CD14-positive monocyte (primary cell): ENCODE data around the gene KCNJ1. TPM values are rescaled to one million over a fixed set of nuclear protein-coding genes. Genes with fewer than 3 reads are reported as not detected.

ENCODE experiments used
- DNase-seq, 3 donors: peaks; one replicate each; pipeline ENCODE4 v3.0.0-alpha.2; 2011 to 2022
- H2AFZ ChIP-seq: 2 replicates; pipeline ENCODE4 v1.6.0; 2012; ENCODE audit warnings: mild to moderate bottlenecking, low read depth, low read length, inconsistent platforms; ENCODE audit not compliant: insufficient read depth, poor library complexity, severe bottlenecking
- H3K27ac ChIP-seq, 2 donors: 1 replicate in 1 of 2; 2 replicates in 1 of 2; pipeline ENCODE4 v1.5.1; 2012 to 2013; ENCODE audit warnings: low read length in 2 of 2, control low read depth in 1 of 2, inconsistent platforms in 1 of 2, low read depth in 1 of 2, mild to moderate bottlenecking in 1 of 2
- H3K27me3 ChIP-seq, 2 donors: one replicate each; pipeline versions ENCODE4 v1.6.0 to v1.6.1; 2011 to 2013; ENCODE audit warnings: low read length in 2 of 2; ENCODE audit not compliant: control insufficient read depth in 2 of 2, insufficient read depth in 2 of 2
- H3K36me3 ChIP-seq, 2 donors: replicated peaks in 1 of 2; 1 replicate in 1 of 2; 2 replicates in 1 of 2; pipeline versions ENCODE4 v1.5.1 to v1.6.1; 2012 to 2013; ENCODE audit warnings: low read length in 2 of 2, control low read depth in 1 of 2, inconsistent platforms in 1 of 2, mild to moderate bottlenecking in 1 of 2; ENCODE audit not compliant: insufficient read depth in 2 of 2, control insufficient read depth in 1 of 2
- H3K4me1 ChIP-seq, 2 donors: 1 replicate in 1 of 2; 2 replicates in 1 of 2; pipeline versions ENCODE4 v1.5.1 to v1.6.1; 2012 to 2013; ENCODE audit warnings: low read length in 2 of 2, control low read depth in 1 of 2, inconsistent platforms in 1 of 2, mild to moderate bottlenecking in 1 of 2, moderate library complexity in 1 of 2; ENCODE audit not compliant: insufficient read depth in 2 of 2, control insufficient read depth in 1 of 2
- H3K4me2 ChIP-seq: replicated peaks from 2 replicates; pipeline ENCODE3; 2012; ENCODE audit warnings: low read length, moderate library complexity, mild to moderate bottlenecking; ENCODE audit not compliant: poor library complexity, severe bottlenecking; ENCODE audit errors: extremely low read depth
- H3K4me3 ChIP-seq, 3 experiments: fragments of 200-600 bp in 1 of 3; sonication (generic) in 1 of 3; replicated peaks in 1 of 3; 1 replicate in 2 of 3; 2 replicates in 1 of 3; pipeline ENCODE4 v1.5.1; 2011 to 2013; ENCODE audit warnings: low read length in 3 of 3, mild to moderate bottlenecking in 3 of 3, control low read depth in 2 of 3, low read depth in 2 of 3, inconsistent platforms in 1 of 3, moderate library complexity in 1 of 3
- H3K79me2 ChIP-seq: 2 replicates; pipeline ENCODE4 v1.6.0; 2012; ENCODE audit warnings: mild to moderate bottlenecking, control low read depth, inconsistent platforms, low read length, moderate library complexity; ENCODE audit not compliant: insufficient read depth
- H3K9ac ChIP-seq: 2 replicates; pipeline ENCODE4 v1.6.0; 2017; ENCODE audit warnings: low read length, mild to moderate bottlenecking; ENCODE audit not compliant: insufficient read depth, poor library complexity, severe bottlenecking
- H3K9me3 ChIP-seq, 2 donors: replicated peaks in 1 of 2; 1 replicate in 1 of 2; 2 replicates in 1 of 2; pipeline versions ENCODE4 v1.5.1 to v1.6.1; 2012 to 2013; ENCODE audit warnings: low read length in 2 of 2, control low read depth in 1 of 2; ENCODE audit not compliant: control insufficient read depth in 1 of 2, insufficient read depth in 1 of 2
- H4K20me1 ChIP-seq: 2 replicates; pipeline ENCODE4 v1.6.0; 2012; ENCODE audit warnings: mild to moderate bottlenecking, low read length, control low read depth, moderate library complexity; ENCODE audit not compliant: insufficient read depth
- H3K27ac Mint-ChIP-seq, 7 donors: one replicate each; pipeline ENCODE4 v1.8.0; 2020; ENCODE audit warnings: mild to moderate bottlenecking in 7 of 7, mixed read lengths in 7 of 7, moderate library complexity in 6 of 7, inconsistent platforms in 2 of 7
- H3K27me3 Mint-ChIP-seq, 3 donors: one replicate each; pipeline ENCODE4 v1.8.0; 2021 to 2022; ENCODE audit warnings: low read depth in 3 of 3, mild to moderate bottlenecking in 3 of 3, mixed read lengths in 3 of 3, moderate library complexity in 3 of 3, inconsistent platforms in 1 of 3
- H3K36me3 Mint-ChIP-seq, 2 donors: one replicate each; pipeline ENCODE4 v1.8.0; 2020; ENCODE audit warnings: mixed read lengths in 2 of 2, inconsistent platforms in 1 of 2, mild to moderate bottlenecking in 1 of 2
- H3K4me1 Mint-ChIP-seq: one replicate; pipeline ENCODE4 v1.8.0; 2020; ENCODE audit warnings: mild to moderate bottlenecking, mixed read lengths
- H3K4me3 Mint-ChIP-seq, 2 donors: one replicate each; pipeline ENCODE4 v1.8.0; 2020; ENCODE audit warnings: mild to moderate bottlenecking in 2 of 2, mixed read lengths in 2 of 2, moderate library complexity in 1 of 2
- H3K9me3 Mint-ChIP-seq, 7 donors: one replicate each; pipeline ENCODE4 v1.8.0; 2020 to 2022; ENCODE audit warnings: mixed read lengths in 7 of 7, mild to moderate bottlenecking in 6 of 7, moderate library complexity in 6 of 7, inconsistent platforms in 2 of 7
- WGBS: methylation state at CpG from one replicate; pipeline ENCODE4 v1.1.5; 2013; ENCODE audit warnings: missing lambda C conversion rate; ENCODE audit not compliant: insufficient coverage; 5-methylcytosine and 5-hydroxymethylcytosine counted together
- intact Hi-C, 2 donors: fragments of 100-400 bp; cut with micrococcal nuclease; formaldehyde crosslinking; loops; one replicate each; pipeline versions ENCODE4 v1.15.0 to v1.15.1; 2023
- polyA plus RNA-seq, 3 donors: library from polyadenylated mRNA; depleted of rRNA in 1 of 3; unstranded in 2 of 3; stranded (reverse) in 1 of 3; fragments of 300-500 nt in 2 of 3; fragments of >200 nt in 1 of 3; fragmentation: Illumina TruSeq in 2 of 3; gene quantifications; 1 replicate in 2 of 3; 2 replicates in 1 of 3; pipeline ENCODE4 v1.2.3, GENCODE V29; 2012 to 2021
- TF ChIP-seq, protein P1 (sequence below): fragments of 200-600 bp; IDR thresholded peaks from one replicate; pipeline ENCODE4 v1.8.0; 2022; ENCODE audit warnings: antibody characterized with exemption, mild to moderate bottlenecking

Gene KCNJ1
- polyA plus RNA-seq, 3 donors, result 0.12 to 0.47 TPM; not detected in 1

DNA sequence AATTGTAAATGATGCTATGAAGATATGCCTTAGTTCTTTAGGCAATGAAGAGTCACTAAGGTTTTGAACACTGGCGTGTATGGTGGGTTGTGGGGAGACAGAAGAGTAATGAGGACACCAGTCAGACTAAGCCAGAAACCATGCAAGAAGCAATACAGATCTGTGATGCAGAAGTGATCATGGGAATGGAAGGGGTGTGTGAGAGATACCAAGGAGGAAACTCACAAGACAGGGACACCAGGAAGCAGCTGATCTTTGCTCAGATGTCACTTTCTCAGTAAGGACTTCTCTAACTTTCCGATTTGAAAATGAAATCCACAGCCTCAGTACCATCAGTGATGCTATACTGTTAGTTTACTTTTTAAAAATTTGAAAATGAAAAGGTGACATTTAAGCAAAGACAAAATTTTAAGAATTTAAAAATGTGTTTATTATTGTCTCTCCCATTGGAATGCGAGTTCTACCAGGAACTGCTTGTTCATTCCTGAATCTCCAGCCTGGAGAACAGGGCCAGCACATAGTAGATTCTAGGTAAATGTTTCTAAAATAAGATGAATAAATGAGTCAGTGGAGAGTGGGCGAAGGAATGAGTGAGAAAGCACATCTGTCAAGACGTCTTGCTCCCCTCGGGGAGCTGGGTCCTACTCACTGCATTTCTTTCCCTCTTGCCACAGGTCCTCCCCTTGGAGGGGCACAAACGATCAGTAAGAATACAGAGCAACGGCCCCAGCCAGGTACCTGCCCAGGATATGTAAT, 60.4 kb downstream of the KCNJ1 start:
- Histone ChIP-seq H3K4me1 (peaks cover 3 to 5% of the 10 kb centered on the region in 2 donors), H3K27me3 (no peaks in the 10 kb centered on the region), H3K27ac (peak overlapping the region in 1 of 2 donors; percentile 12), H3K36me3 (peaks cover 84 to 100% of the 10 kb centered on the region in 2 donors), H4K20me1 (peaks cover 100% of the 10 kb centered on the region), H3K4me2 (no peak overlapping the region), H2AFZ (no peak overlapping the region), H3K4me3 (no peak overlapping the region), H3K9ac (no peak overlapping the region), H3K9me3 (no peaks in the 10 kb centered on the region), H3K79me2 (peaks cover 40% of the 10 kb centered on the region)
- 93% methylated on average over 5 of the region's 8 CpGs for WGBS
- Mint-ChIP-seq H3K4me1 (peaks cover 15% of the 10 kb centered on the region), H3K9me3 (no peaks in the 10 kb centered on the region), H3K36me3 (peaks cover 82 to 93% of the 10 kb centered on the region in 2 donors), H3K27me3 (no peaks in the 10 kb centered on the region), H3K4me3 (no peak overlapping the region), H3K27ac (peak overlapping the region in 5 of 7 donors; percentile 10 to 46 (median 31))
- TF ChIP-seq, protein P1, sequence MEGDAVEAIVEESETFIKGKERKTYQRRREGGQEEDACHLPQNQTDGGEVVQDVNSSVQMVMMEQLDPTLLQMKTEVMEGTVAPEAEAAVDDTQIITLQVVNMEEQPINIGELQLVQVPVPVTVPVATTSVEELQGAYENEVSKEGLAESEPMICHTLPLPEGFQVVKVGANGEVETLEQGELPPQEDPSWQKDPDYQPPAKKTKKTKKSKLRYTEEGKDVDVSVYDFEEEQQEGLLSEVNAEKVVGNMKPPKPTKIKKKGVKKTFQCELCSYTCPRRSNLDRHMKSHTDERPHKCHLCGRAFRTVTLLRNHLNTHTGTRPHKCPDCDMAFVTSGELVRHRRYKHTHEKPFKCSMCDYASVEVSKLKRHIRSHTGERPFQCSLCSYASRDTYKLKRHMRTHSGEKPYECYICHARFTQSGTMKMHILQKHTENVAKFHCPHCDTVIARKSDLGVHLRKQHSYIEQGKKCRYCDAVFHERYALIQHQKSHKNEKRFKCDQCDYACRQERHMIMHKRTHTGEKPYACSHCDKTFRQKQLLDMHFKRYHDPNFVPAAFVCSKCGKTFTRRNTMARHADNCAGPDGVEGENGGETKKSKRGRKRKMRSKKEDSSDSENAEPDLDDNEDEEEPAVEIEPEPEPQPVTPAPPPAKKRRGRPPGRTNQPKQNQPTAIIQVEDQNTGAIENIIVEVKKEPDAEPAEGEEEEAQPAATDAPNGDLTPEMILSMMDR, result no peak
- intact Hi-C loops, result no loop called here
- DNase-seq, result no peak

DNA sequence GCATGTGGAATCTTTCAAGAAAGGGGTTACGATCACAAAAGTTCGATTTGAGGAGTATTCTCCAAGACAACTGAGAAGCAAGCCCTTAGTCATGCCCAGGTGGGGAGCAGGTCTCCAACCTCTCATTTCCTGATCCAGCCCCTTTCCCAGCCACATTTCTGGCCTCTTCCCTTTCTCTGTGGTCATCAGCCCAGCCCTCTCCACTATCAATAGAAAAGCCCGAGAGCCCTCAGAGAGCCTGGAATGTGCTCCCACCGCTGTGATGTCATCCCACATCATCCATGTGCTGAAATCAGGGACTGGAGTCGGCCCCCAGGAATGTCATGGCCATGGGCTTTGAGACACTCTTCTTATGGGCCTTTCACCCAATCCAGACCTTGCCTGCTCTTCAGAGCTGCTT, 62.6 kb downstream of the KCNJ1 start:
- peaks cover 27% of the 10 kb centered on the region for H3K4me1 Mint-ChIP-seq
- H3K4me2 ChIP-seq, result no peak overlapping the region
- no peak overlapping the region for H3K4me3 Mint-ChIP-seq
- peaks cover 5 to 13% of the 10 kb centered on the region in 2 donors for H3K4me1 ChIP-seq
- TF ChIP-seq, protein P1, result no peak
- H2AFZ ChIP-seq, result no peak overlapping the region
- no peak overlapping the region for H3K9ac ChIP-seq
- no peak for DNase-seq
- H3K27ac Mint-ChIP-seq, result peak overlapping the region in 4 of 7 donors; percentile 26 to 73 (median 42)
- peaks cover 84 to 93% of the 10 kb centered on the region in 2 donors for H3K36me3 Mint-ChIP-seq
- H3K9me3 ChIP-seq, result no peaks in the 10 kb centered on the region
- H3K4me3 ChIP-seq, result no peak overlapping the region
- peaks cover 84 to 100% of the 10 kb centered on the region in 2 donors for H3K36me3 ChIP-seq
- H4K20me1 ChIP-seq, result peaks cover 100% of the 10 kb centered on the region
- H3K79me2 ChIP-seq, result peaks cover 56% of the 10 kb centered on the region
- no peaks in the 10 kb centered on the region for H3K27me3 ChIP-seq
- no peaks in the 10 kb centered on the region for H3K9me3 Mint-ChIP-seq
- intact Hi-C loops, result no loop called here
- no peaks in the 10 kb centered on the region for H3K27me3 Mint-ChIP-seq
- H3K27ac ChIP-seq, result peak overlapping the region in 1 of 2 donors; percentile 54
- 95% methylated on average over 4 of the region's 5 CpGs for WGBS
